ENCODE results near the gene APRT.

The APRT gene

GRCh38 chr16:88812513-88813268, 963 bp upstream of the APRT start:
- H3K27me3 Mint-ChIP-seq: no peaks in the 10 kb centered on the region

GRCh38 chr16:88810912-88811768, 588 bp downstream of the APRT start:
- H3K4me3 Mint-ChIP-seq: peak overlapping the region; percentile 80
- H3K9me3 Mint-ChIP-seq: no peaks in the 10 kb centered on the region
- H3K27me3 Mint-ChIP-seq: no peaks in the 10 kb centered on the region
- H3K27ac Mint-ChIP-seq: peak overlapping the region; percentile 88
- intact Hi-C loops (cut with micrococcal nuclease): loop anchor here (5.0 kb wide), 3 partner anchors 126 to 406 kb away; partner anchors contain the start of gene ZNF778
- peaks cover 50% of the 10 kb centered on the region for H3K4me1 Mint-ChIP-seq (ENCODE audit: low read depth)
- peaks cover 49% of the 10 kb centered on the region for H3K36me3 Mint-ChIP-seq (ENCODE audit: low read depth)

More at GRCh38 chr16:88812513-88813268, 963 bp upstream of the APRT start:
- H3K9me3 Mint-ChIP-seq: no peaks in the 10 kb centered on the region
- H3K4me1 Mint-ChIP-seq (ENCODE audit: low read depth): peaks cover 48% of the 10 kb centered on the region
- peak overlapping the region; percentile 88 for H3K27ac Mint-ChIP-seq
- peaks cover 58% of the 10 kb centered on the region for H3K36me3 Mint-ChIP-seq (ENCODE audit: low read depth)
- H3K4me3 Mint-ChIP-seq: peak overlapping the region; percentile 80
- intact Hi-C loops (cut with micrococcal nuclease): loop anchor here (2.0 to 5.0 kb wide), 4 partner anchors 44 to 405 kb away; partner anchors contain the start of genes GALNS, TRAPPC2L and ZNF778

GRCh38 chr16:88810166-88810911, 1.4 kb downstream of the APRT start:
- peaks cover 41% of the 10 kb centered on the region for H3K4me1 Mint-ChIP-seq (ENCODE audit: low read depth)
- peaks cover 49% of the 10 kb centered on the region for H3K36me3 Mint-ChIP-seq (ENCODE audit: low read depth)
- H3K27ac Mint-ChIP-seq: peak overlapping the region; percentile 88
- no peaks in the 10 kb centered on the region for H3K9me3 Mint-ChIP-seq
- intact Hi-C loops (cut with micrococcal nuclease): loop anchor here (5.0 kb wide), 3 partner anchors 127 to 407 kb away; partner anchors contain the start of gene ZNF778
- no peaks in the 10 kb centered on the region for H3K27me3 Mint-ChIP-seq
- H3K4me3 Mint-ChIP-seq: peak overlapping the region; percentile 80

GRCh38 chr16:88809676-88810165, 2.0 kb downstream of the APRT start:
- peaks cover 49% of the 10 kb centered on the region for H3K36me3 Mint-ChIP-seq (ENCODE audit: low read depth)

GRCh38 chr16:88809068-88809675, 2.6 kb downstream of the APRT start:
- peaks cover 53% of the 10 kb centered on the region for H3K4me1 Mint-ChIP-seq (ENCODE audit: low read depth)
- intact Hi-C loops (cut with micrococcal nuclease): no loop called here
- H3K27me3 Mint-ChIP-seq: no peaks in the 10 kb centered on the region
- H3K4me3 Mint-ChIP-seq: peak overlapping the region; percentile 7
- no peaks in the 10 kb centered on the region for H3K9me3 Mint-ChIP-seq
- peaks cover 49% of the 10 kb centered on the region for H3K36me3 Mint-ChIP-seq (ENCODE audit: low read depth)
- no peak overlapping the region for H3K27ac Mint-ChIP-seq

More at GRCh38 chr16:88809676-88810165, 2.0 kb downstream of the APRT start:
- Mint-ChIP-seq H3K4me1 (ENCODE audit: low read depth) (peaks cover 47% of the 10 kb centered on the region), H3K27me3 (no peaks in the 10 kb centered on the region), H3K27ac (peak overlapping the region; percentile 88), H3K9me3 (no peaks in the 10 kb centered on the region), H3K4me3 (peak overlapping the region; percentile 80)
- intact Hi-C loops (cut with micrococcal nuclease): loop anchor here (5.0 kb wide), 3 partner anchors 128 to 408 kb away; partner anchors contain the start of gene ZNF778

- H3K4me3 Mint-ChIP-seq: no peak overlapping the region
- H3K4me1 Mint-ChIP-seq (ENCODE audit: low read depth): peaks cover 55% of the 10 kb centered on the region
- no peaks in the 10 kb centered on the region for H3K9me3 Mint-ChIP-seq
- peaks cover 49% of the 10 kb centered on the region for H3K36me3 Mint-ChIP-seq (ENCODE audit: low read depth)
- peak overlapping the region; percentile 38 for H3K27ac Mint-ChIP-seq
- intact Hi-C loops (cut with micrococcal nuclease): no loop called here
- H3K27me3 Mint-ChIP-seq: no peaks in the 10 kb centered on the region
Measured at GRCh38 chr16:88807626-88808453, 3.9 kb downstream of the APRT start.

- Mint-ChIP-seq H3K27ac (peak overlapping the region; percentile 38), H3K36me3 (ENCODE audit: low read depth) (peaks cover 49% of the 10 kb centered on the region), H3K9me3 (no peaks in the 10 kb centered on the region), H3K4me1 (ENCODE audit: low read depth) (peaks cover 54% of the 10 kb centered on the region), H3K27me3 (no peaks in the 10 kb centered on the region), H3K4me3 (no peak overlapping the region)
- intact Hi-C loops (cut with micrococcal nuclease): no loop called here
Measured at GRCh38 chr16:88807142-88807625, 4.5 kb downstream of the APRT start.

- Mint-ChIP-seq H3K27ac (no peak overlapping the region), H3K4me3 (no peak overlapping the region), H3K36me3 (ENCODE audit: low read depth) (peaks cover 45% of the 10 kb centered on the region), H3K9me3 (no peaks in the 10 kb centered on the region), H3K27me3 (no peaks in the 10 kb centered on the region), H3K4me1 (ENCODE audit: low read depth) (peaks cover 49% of the 10 kb centered on the region)
- intact Hi-C loops (cut with micrococcal nuclease): no loop called here
Measured at GRCh38 chr16:88806491-88807111, 5.1 kb downstream of the APRT start.

GRCh38 chr16:88805887-88806393, 5.8 kb downstream of the APRT start:
- Mint-ChIP-seq H3K9me3 (no peaks in the 10 kb centered on the region), H3K36me3 (ENCODE audit: low read depth) (peaks cover 38% of the 10 kb centered on the region), H3K4me3 (no peak overlapping the region), H3K27me3 (peaks cover under 1% of the 10 kb centered on the region), H3K27ac (no peak overlapping the region), H3K4me1 (ENCODE audit: low read depth) (peaks cover 50% of the 10 kb centered on the region)
- intact Hi-C loops (cut with micrococcal nuclease): no loop called here

- intact Hi-C loops (cut with micrococcal nuclease): no loop called here
- Mint-ChIP-seq H3K27me3 (peaks cover 6% of the 10 kb centered on the region), H3K27ac (no peak overlapping the region), H3K4me3 (no peak overlapping the region), H3K36me3 (ENCODE audit: low read depth) (peaks cover 32% of the 10 kb centered on the region), H3K9me3 (no peaks in the 10 kb centered on the region), H3K4me1 (ENCODE audit: low read depth) (peaks cover 50% of the 10 kb centered on the region)
Measured at GRCh38 chr16:88805340-88805715, 6.4 kb downstream of the APRT start.

GRCh38 chr16:88804552-88805339, 7.0 kb downstream of the APRT start:
- no peaks in the 10 kb centered on the region for H3K9me3 Mint-ChIP-seq
- no peak overlapping the region for H3K27ac Mint-ChIP-seq
- peaks cover 50% of the 10 kb centered on the region for H3K4me1 Mint-ChIP-seq (ENCODE audit: low read depth)
- intact Hi-C loops (cut with micrococcal nuclease): no loop called here
- H3K36me3 Mint-ChIP-seq (ENCODE audit: low read depth): peaks cover 26% of the 10 kb centered on the region
- H3K27me3 Mint-ChIP-seq: peaks cover 10% of the 10 kb centered on the region
- H3K4me3 Mint-ChIP-seq: peak overlapping the region; percentile 60
